HL-60 (cell line): ENCODE results near the gene CDC25B.
A peak's percentile ranks its signal among the peaks of the same experiment; 100 is the strongest.

Experiments
- CTCF ChIP-seq: IDR thresholded peaks from one replicate; pipeline ENCODE4 v1.5.1; 2011; ENCODE audit warnings: low read length, control low read depth, inconsistent platforms; ENCODE audit not compliant: insufficient read depth
- GABPA ChIP-seq: IDR thresholded peaks from 2 replicates; pipeline ENCODE4 v1.6.1; 2012; ENCODE audit warnings: low read depth
- POLR2AphosphoS5 ChIP-seq: IDR thresholded peaks from 2 replicates; pipeline ENCODE4 v1.6.1; 2012; ENCODE audit warnings: low read depth
- SPI1 ChIP-seq: IDR thresholded peaks from 2 replicates; pipeline ENCODE4 v1.6.1; 2012; ENCODE audit warnings: low read depth, mild to moderate bottlenecking, borderline replicate concordance
- TF ChIP-seq, protein P1 (sequence below): IDR thresholded peaks from 2 replicates; pipeline ENCODE4 v1.6.1; 2012; ENCODE audit warnings: low read depth; ENCODE audit not compliant: insufficient replicate concordance

DNA sequence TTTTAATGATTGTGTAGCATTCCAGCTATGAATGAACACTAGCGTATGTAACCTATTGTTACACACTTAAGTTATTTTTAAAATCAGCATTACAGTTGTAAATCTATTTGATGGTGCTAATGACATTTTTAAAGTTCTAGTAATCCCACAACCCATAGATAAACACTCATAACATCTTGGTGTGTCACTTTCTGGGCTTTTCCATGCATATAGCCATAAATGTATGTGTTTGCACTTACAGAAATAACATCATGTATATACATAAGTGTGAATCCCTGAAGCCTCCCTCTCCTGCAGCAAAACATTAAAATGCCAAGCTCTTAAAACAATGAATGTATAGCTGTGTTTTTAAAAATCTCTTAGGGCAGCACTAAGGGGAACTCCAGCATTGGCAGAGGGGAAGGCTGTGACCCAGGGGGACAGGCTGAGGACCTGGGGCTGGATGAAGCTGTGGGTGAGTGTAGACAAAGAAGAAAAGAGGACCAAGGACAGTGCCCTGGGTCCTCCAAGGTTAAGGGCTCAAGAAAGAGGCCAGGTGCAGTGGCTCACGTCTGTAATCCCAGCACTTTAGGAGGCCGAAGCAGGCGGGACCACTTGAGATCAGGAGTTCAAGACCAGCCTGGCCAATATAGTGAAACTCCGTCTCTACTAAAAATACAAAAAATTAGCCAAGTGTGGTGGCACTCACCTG, 8.6 kb upstream of the CDC25B start:
- no peak for TF ChIP-seq POLR2AphosphoS5
- TF ChIP-seq CTCF, result no peak
- TF ChIP-seq GABPA, result no peak
- TF ChIP-seq, protein P1, sequence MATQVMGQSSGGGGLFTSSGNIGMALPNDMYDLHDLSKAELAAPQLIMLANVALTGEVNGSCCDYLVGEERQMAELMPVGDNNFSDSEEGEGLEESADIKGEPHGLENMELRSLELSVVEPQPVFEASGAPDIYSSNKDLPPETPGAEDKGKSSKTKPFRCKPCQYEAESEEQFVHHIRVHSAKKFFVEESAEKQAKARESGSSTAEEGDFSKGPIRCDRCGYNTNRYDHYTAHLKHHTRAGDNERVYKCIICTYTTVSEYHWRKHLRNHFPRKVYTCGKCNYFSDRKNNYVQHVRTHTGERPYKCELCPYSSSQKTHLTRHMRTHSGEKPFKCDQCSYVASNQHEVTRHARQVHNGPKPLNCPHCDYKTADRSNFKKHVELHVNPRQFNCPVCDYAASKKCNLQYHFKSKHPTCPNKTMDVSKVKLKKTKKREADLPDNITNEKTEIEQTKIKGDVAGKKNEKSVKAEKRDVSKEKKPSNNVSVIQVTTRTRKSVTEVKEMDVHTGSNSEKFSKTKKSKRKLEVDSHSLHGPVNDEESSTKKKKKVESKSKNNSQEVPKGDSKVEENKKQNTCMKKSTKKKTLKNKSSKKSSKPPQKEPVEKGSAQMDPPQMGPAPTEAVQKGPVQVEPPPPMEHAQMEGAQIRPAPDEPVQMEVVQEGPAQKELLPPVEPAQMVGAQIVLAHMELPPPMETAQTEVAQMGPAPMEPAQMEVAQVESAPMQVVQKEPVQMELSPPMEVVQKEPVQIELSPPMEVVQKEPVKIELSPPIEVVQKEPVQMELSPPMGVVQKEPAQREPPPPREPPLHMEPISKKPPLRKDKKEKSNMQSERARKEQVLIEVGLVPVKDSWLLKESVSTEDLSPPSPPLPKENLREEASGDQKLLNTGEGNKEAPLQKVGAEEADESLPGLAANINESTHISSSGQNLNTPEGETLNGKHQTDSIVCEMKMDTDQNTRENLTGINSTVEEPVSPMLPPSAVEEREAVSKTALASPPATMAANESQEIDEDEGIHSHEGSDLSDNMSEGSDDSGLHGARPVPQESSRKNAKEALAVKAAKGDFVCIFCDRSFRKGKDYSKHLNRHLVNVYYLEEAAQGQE, result peak; percentile 82
- no peak for TF ChIP-seq SPI1
